Measurements from ENCODE around the gene SHISA9. TPM values are rescaled to one million over a fixed set of nuclear protein-coding genes. Genes with fewer than 3 reads are reported as not detected.

Gene SHISA9
- total RNA-seq, 1 donor from 2014 or later, result not detected

- no peak for DNase-seq
- Mint-ChIP-seq H3K4me3 (no peak overlapping the region), H3K9me3 (peaks cover 14% of the 10 kb centered on the region)
Measured at GRCh38 chr16:13264749-13265552, 363.6 kb downstream of the SHISA9 start.

GRCh38 chr16:13269359-13269758, 368.0 kb downstream of the SHISA9 start:
- no peak for DNase-seq
- H3K36me3 Mint-ChIP-seq (ENCODE audit: low read depth), result no peaks in the 10 kb centered on the region
- intact Hi-C loops (cut with micrococcal nuclease), result no loop called here
- H3K4me1 Mint-ChIP-seq, result no peaks in the 10 kb centered on the region
- no peak overlapping the region for H3K27ac Mint-ChIP-seq
- H3K4me3 Mint-ChIP-seq, result no peak overlapping the region
- no peaks in the 10 kb centered on the region for H3K9me3 Mint-ChIP-seq
- H3K27me3 Mint-ChIP-seq, result no peaks in the 10 kb centered on the region

More at GRCh38 chr16:13264749-13265552, 363.6 kb downstream of the SHISA9 start:
- Mint-ChIP-seq H3K4me1 (no peaks in the 10 kb centered on the region), H3K27ac (no peak overlapping the region), H3K36me3 (ENCODE audit: low read depth) (no peaks in the 10 kb centered on the region), H3K27me3 (no peaks in the 10 kb centered on the region)
- intact Hi-C loops (cut with micrococcal nuclease), result no loop called here

- no peak for DNase-seq
- intact Hi-C loops (cut with micrococcal nuclease), result no loop called here
- Mint-ChIP-seq H3K4me3 (no peak overlapping the region), H3K4me1 (no peaks in the 10 kb centered on the region), H3K27ac (no peak overlapping the region), H3K36me3 (ENCODE audit: low read depth) (no peaks in the 10 kb centered on the region), H3K9me3 (no peaks in the 10 kb centered on the region), H3K27me3 (no peaks in the 10 kb centered on the region)
Measured at GRCh38 chr16:13269905-13270528, 368.6 kb downstream of the SHISA9 start.

GRCh38 chr16:13270602-13271001, 369.2 kb downstream of the SHISA9 start:
- intact Hi-C loops (cut with micrococcal nuclease), result no loop called here

GRCh38 chr16:13289515-13289914, 388.1 kb downstream of the SHISA9 start:
- Mint-ChIP-seq H3K27me3 (no peaks in the 10 kb centered on the region), H3K4me1 (no peaks in the 10 kb centered on the region), H3K4me3 (no peak overlapping the region), H3K9me3 (peaks cover 5% of the 10 kb centered on the region), H3K27ac (no peak overlapping the region), H3K36me3 (ENCODE audit: low read depth) (no peaks in the 10 kb centered on the region)
- intact Hi-C loops (cut with micrococcal nuclease), result no loop called here
- no peak for DNase-seq

More at GRCh38 chr16:13270602-13271001, 369.2 kb downstream of the SHISA9 start:
- Mint-ChIP-seq H3K27ac (no peak overlapping the region), H3K4me3 (no peak overlapping the region), H3K4me1 (no peaks in the 10 kb centered on the region), H3K9me3 (no peaks in the 10 kb centered on the region), H3K36me3 (ENCODE audit: low read depth) (no peaks in the 10 kb centered on the region), H3K27me3 (no peaks in the 10 kb centered on the region)
- DNase-seq, result no peak

Other genes starting within 250 kb of the SHISA9 start
- gene CPPED1, start 97.7 kb upstream of the SHISA9 start, total RNA-seq, result 4.4 and 5.1 TPM in 2 replicates